ENCODE measurements around the gene TRIM67. TPM values are rescaled to one million over a fixed set of nuclear protein-coding genes. Genes with fewer than 3 reads are reported as not detected.

TRIM67 gene
- total and polyA plus RNA-seq, 7 donors = under 0.01 to 0.36 (median 0.04) TPM; not detected in 1

DNA sequence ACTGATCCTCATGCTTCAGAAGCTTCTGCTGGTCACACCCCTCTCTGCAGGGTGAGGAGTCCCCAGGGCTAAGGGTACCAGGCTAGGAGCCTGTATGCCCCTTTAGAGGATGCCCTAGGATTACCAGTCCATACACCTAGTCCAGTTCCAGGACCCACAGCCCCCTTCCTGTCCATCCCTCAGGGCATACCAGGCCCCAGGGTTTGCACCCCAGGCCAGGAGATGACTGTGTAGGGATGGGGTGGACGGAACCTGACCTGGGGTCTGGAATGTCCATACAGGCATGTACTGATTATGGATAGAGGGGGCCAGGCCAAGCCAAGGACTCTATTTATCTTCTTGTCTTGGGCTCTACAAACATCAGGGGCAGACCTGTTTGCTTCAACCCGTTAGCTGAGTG is 34.9 kb downstream of the TRIM67 start:
- Histone ChIP-seq H3K36me3 (no peaks in the 10 kb centered on the region), H3K27ac (no peak overlapping the region), H3K27me3 (peaks cover 0 to 5% (median 0%) of the 10 kb centered on the region in 3 donors), H3K4me1 (no peaks in the 10 kb centered on the region), H3K9me3 (no peaks in the 10 kb centered on the region), H3K4me3 (no peak overlapping the region)
- 84 to 90% methylated on average over 2 of the region's 2 CpGs for WGBS, 2 donors
- no peak for DNase-seq
- TF ChIP-seq, protein P1, sequence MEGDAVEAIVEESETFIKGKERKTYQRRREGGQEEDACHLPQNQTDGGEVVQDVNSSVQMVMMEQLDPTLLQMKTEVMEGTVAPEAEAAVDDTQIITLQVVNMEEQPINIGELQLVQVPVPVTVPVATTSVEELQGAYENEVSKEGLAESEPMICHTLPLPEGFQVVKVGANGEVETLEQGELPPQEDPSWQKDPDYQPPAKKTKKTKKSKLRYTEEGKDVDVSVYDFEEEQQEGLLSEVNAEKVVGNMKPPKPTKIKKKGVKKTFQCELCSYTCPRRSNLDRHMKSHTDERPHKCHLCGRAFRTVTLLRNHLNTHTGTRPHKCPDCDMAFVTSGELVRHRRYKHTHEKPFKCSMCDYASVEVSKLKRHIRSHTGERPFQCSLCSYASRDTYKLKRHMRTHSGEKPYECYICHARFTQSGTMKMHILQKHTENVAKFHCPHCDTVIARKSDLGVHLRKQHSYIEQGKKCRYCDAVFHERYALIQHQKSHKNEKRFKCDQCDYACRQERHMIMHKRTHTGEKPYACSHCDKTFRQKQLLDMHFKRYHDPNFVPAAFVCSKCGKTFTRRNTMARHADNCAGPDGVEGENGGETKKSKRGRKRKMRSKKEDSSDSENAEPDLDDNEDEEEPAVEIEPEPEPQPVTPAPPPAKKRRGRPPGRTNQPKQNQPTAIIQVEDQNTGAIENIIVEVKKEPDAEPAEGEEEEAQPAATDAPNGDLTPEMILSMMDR (IDR thresholded peaks at IDR 0.05) = no peak
- no peak for TF ChIP-seq POLR2AphosphoS5 (IDR thresholded peaks at IDR 0.05)
- TF ChIP-seq EP300 (IDR thresholded peaks at IDR 0.05) = no peak
- TF ChIP-seq POLR2A (IDR thresholded peaks at IDR 0.05) = no peak
- intact Hi-C loops (cut with DNase I) = no loop called here

DNA sequence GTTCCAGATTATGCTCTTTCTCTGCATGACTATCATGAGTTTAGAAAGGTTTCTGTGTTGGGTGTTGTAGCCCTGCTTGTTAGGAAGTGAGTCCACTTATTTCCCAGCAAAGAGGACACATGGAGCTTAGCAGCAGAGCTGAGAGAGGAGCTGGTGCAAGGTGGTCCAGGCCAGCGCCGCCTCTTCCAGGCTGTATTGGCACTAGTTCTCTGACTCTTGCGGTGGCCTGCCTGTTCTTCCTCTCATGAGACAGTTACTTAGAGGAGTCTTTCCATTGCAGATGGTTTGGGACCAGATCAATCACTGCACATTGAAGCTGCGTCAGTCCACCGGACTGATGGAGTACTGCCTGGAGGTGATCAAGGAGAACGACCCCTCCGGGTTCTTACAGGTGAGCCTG is 38.0 kb downstream of the TRIM67 start:
- Histone ChIP-seq H3K4me3 (no peak overlapping the region), H3K27ac (no peak overlapping the region), H3K4me1 (no peaks in the 10 kb centered on the region), H3K36me3 (no peaks in the 10 kb centered on the region), H3K9me3 (no peaks in the 10 kb centered on the region), H3K27me3 (peaks cover 0 to 5% (median 0%) of the 10 kb centered on the region in 3 donors)
- no peak for TF ChIP-seq EP300 (IDR thresholded peaks at IDR 0.05)
- TF ChIP-seq POLR2A (IDR thresholded peaks at IDR 0.05) = no peak
- intact Hi-C loops (cut with DNase I) = no loop called here
- DNase-seq = no peak
- WGBS, 2 donors = 95 to 96% methylated on average over 7 of the region's 7 CpGs

DNA sequence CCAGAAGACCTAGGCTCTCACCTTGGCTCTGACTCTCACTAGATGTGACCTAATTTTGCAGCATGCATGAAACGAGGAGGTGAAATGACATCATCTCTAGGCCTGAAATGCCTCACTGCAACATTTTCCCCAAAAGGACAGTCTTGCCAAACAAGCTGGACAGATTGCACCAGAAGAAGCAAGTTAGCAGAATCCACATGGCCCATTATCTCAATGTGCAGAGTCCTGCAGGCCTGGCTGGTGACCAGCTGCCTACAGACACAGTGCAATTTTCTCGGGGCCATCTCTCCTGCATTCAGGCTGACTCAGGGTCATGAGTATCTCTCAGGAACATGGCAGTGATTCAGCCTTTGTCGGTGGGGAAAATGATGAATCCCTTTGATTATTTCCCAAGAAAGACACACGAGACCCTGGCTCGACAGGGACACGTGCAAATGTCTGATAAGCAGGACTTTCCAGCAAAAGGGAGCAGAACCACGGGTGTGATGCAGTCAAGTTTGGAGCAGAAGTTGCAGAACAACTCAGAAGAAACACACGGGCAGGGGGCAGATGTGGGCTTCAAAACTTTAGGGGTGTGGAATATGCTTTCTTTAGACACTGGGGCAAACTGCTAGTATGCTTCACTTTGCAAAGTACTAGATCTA is 38.7 kb downstream of the TRIM67 start:
- 80 to 82% methylated on average over 8 of the region's 8 CpGs for WGBS, 2 donors
- TF ChIP-seq POLR2A (IDR thresholded peaks at IDR 0.05) (no peak), POLR2AphosphoS5 (IDR thresholded peaks at IDR 0.05) (no peak), EP300 (IDR thresholded peaks at IDR 0.05) (no peak)
- TF ChIP-seq, protein P1 (IDR thresholded peaks at IDR 0.05) = no peak
- H3K4me1 ChIP-seq = no peaks in the 10 kb centered on the region
- no peak overlapping the region for H3K4me3 ChIP-seq
- no peaks in the 10 kb centered on the region for H3K36me3 ChIP-seq
- peaks cover 0 to 4% (median 0%) of the 10 kb centered on the region in 3 donors for H3K27me3 ChIP-seq
- intact Hi-C loops (cut with DNase I) = no loop called here
- H3K27ac ChIP-seq = no peak overlapping the region
- no peak for DNase-seq
- H3K9me3 ChIP-seq = no peaks in the 10 kb centered on the region

GRCh38 chr1:231201375-231201978 is 39.6 kb downstream of the TRIM67 start:
- intact Hi-C loops (cut with DNase I) = no loop called here
- H3K27ac ChIP-seq = no peak overlapping the region
- no peak for DNase-seq
- no peaks in the 10 kb centered on the region for H3K4me1 ChIP-seq
- 86 to 91% methylated on average over 16 of the region's 16 CpGs for WGBS, 2 donors
- no peaks in the 10 kb centered on the region for H3K27me3 ChIP-seq
- no peak overlapping the region for H3K4me3 ChIP-seq
- TF ChIP-seq POLR2AphosphoS5 (IDR thresholded peaks at IDR 0.05) (no peak), POLR2A (IDR thresholded peaks at IDR 0.05) (no peak), EP300 (IDR thresholded peaks at IDR 0.05) (no peak)
- TF ChIP-seq, protein P1 (IDR thresholded peaks at IDR 0.05) = no peak
- no peaks in the 10 kb centered on the region for H3K9me3 ChIP-seq
- H3K36me3 ChIP-seq = no peaks in the 10 kb centered on the region

DNA sequence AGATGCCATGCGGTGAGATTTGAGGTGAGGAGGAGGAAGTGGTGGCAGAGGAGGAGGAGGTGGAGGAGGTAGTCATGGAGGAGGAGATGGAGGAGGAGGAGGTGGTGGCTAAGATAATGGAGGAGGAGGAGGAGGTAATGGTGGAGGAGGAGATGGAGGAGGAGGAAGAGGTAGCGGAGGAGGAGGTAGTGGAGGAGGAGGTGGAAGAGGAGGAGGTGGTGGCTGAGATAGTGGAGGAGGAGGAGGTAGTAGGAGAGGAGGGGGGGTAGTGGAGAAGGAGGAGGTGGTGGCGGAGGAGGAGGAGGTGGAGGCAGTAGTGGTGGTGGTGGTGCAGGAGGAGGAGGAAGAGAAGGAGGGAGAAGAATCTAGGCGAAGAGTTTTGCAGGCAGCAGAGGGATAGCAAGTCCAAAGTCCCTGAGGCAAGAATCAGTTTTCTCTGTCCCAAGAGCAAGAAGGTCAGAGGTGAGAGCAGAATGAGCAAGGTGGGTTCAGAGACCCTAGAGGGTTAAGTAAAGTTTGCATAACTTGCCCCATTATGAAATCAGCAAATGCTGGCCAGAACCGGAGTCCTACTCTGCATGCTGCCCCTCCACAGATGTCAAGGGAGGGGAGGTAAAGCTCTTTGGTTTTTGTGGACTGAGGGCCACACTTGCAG is 40.2 kb downstream of the TRIM67 start:
- no peak for DNase-seq
- Histone ChIP-seq H3K27me3 (no peaks in the 10 kb centered on the region), H3K27ac (no peak overlapping the region), H3K9me3 (no peaks in the 10 kb centered on the region), H3K36me3 (no peaks in the 10 kb centered on the region), H3K4me1 (no peaks in the 10 kb centered on the region), H3K4me3 (no peak overlapping the region)
- intact Hi-C loops (cut with DNase I) = loop anchor here (2.0 kb wide), 1 partner anchor 47 kb away; no protein-coding TSS in a partner anchor
- WGBS, 2 donors = 65 to 75% methylated on average over 5 of the region's 5 CpGs
- TF ChIP-seq EP300 (IDR thresholded peaks at IDR 0.05) (no peak), POLR2AphosphoS5 (IDR thresholded peaks at IDR 0.05) (no peak), POLR2A (IDR thresholded peaks at IDR 0.05) (no peak)
- TF ChIP-seq, protein P1 (IDR thresholded peaks at IDR 0.05) = no peak
